ENCODE data around the gene MAST3. TPM values are rescaled to one million over a fixed set of nuclear protein-coding genes. Genes with fewer than 3 reads are reported as not detected.
"Not testable (repeated sequence)": the region's sequence is repeated elsewhere in the genome, so short reads cannot be mapped to it uniquely, and the experiment has no call there.

MAST3 gene
- polyA plus RNA-seq, 1 donor, result 27.9 TPM

- peaks cover 47% of the 10 kb centered on the region for H3K36me3 ChIP-seq (ENCODE audit: control insufficient read depth, insufficient read depth, low read length)
- H3K9me3 ChIP-seq (ENCODE audit: control insufficient read depth, low read depth, low read length), result peaks cover 2% of the 10 kb centered on the region
- H3K4me3 ChIP-seq (ENCODE audit: low read length), result no peak overlapping the region
- no peak for DNase-seq
- H3K27me3 ChIP-seq (ENCODE audit: control insufficient read depth, insufficient read depth, low read length), result no peaks in the 10 kb centered on the region
- peak overlapping the region; percentile 52 for H3K27ac ChIP-seq (ENCODE audit: low read length)
- no CpG with 5 or more reads among the region's 18 CpGs for WGBS (ENCODE audit: insufficient coverage, low lambda C conversion rate)
- H3K4me1 ChIP-seq (ENCODE audit: control insufficient read depth, insufficient read depth, low read length), result peaks cover 39% of the 10 kb centered on the region
These were observed 60.0 kb downstream of the MAST3 start for GRCh38 chr19:18157465-18158063.

GRCh38 chr19:18158467-18158866 lies 60.9 kb downstream of the MAST3 start:
- peaks cover 2% of the 10 kb centered on the region for H3K9me3 ChIP-seq (ENCODE audit: control insufficient read depth, low read depth, low read length)
- peaks cover 39% of the 10 kb centered on the region for H3K4me1 ChIP-seq (ENCODE audit: control insufficient read depth, insufficient read depth, low read length)

GRCh38 chr19:18159059-18159616 lies 61.6 kb downstream of the MAST3 start:
- WGBS (ENCODE audit: insufficient coverage, low lambda C conversion rate), result no CpG with 5 or more reads among the region's 6 CpGs
- DNase-seq, result not testable (repeated sequence)

More at GRCh38 chr19:18158467-18158866, 60.9 kb downstream of the MAST3 start:
- no peak overlapping the region for H3K4me3 ChIP-seq (ENCODE audit: low read length)
- DNase-seq, result no peak
- no peak overlapping the region for H3K27ac ChIP-seq (ENCODE audit: low read length)
- H3K36me3 ChIP-seq (ENCODE audit: control insufficient read depth, insufficient read depth, low read length), result peaks cover 56% of the 10 kb centered on the region
- no CpG with 5 or more reads among the region's 4 CpGs for WGBS (ENCODE audit: insufficient coverage, low lambda C conversion rate)
- no peaks in the 10 kb centered on the region for H3K27me3 ChIP-seq (ENCODE audit: control insufficient read depth, insufficient read depth, low read length)

GRCh38 chr19:18159810-18160209 lies 62.2 kb downstream of the MAST3 start:
- H3K4me3 ChIP-seq (ENCODE audit: low read length), result no peak overlapping the region
- peaks cover 35% of the 10 kb centered on the region for H3K4me1 ChIP-seq (ENCODE audit: control insufficient read depth, insufficient read depth, low read length)
- H3K9me3 ChIP-seq (ENCODE audit: control insufficient read depth, low read depth, low read length), result peaks cover 2% of the 10 kb centered on the region
- no peak overlapping the region for H3K27ac ChIP-seq (ENCODE audit: low read length)
- no peak for DNase-seq
- no CpG with 5 or more reads among the region's 10 CpGs for WGBS (ENCODE audit: insufficient coverage, low lambda C conversion rate)
- H3K36me3 ChIP-seq (ENCODE audit: control insufficient read depth, insufficient read depth, low read length), result peaks cover 63% of the 10 kb centered on the region
- H3K27me3 ChIP-seq (ENCODE audit: control insufficient read depth, insufficient read depth, low read length), result no peaks in the 10 kb centered on the region

More at GRCh38 chr19:18159059-18159616, 61.6 kb downstream of the MAST3 start:
- peaks cover 59% of the 10 kb centered on the region for H3K36me3 ChIP-seq (ENCODE audit: control insufficient read depth, insufficient read depth, low read length)
- H3K4me3 ChIP-seq (ENCODE audit: low read length); H3K27me3 ChIP-seq (ENCODE audit: control insufficient read depth, insufficient read depth, low read length); H3K9me3 ChIP-seq (ENCODE audit: control insufficient read depth, low read depth, low read length); H3K27ac ChIP-seq (ENCODE audit: low read length): not testable (repeated sequence)
- peaks cover 39% of the 10 kb centered on the region for H3K4me1 ChIP-seq (ENCODE audit: control insufficient read depth, insufficient read depth, low read length)

- peaks cover 62% of the 10 kb centered on the region for H3K36me3 ChIP-seq (ENCODE audit: control insufficient read depth, insufficient read depth, low read length)
- no CpG with 5 or more reads among the region's 13 CpGs for WGBS (ENCODE audit: insufficient coverage, low lambda C conversion rate)
- H3K9me3 ChIP-seq (ENCODE audit: control insufficient read depth, low read depth, low read length), result no peaks in the 10 kb centered on the region
- H3K27me3 ChIP-seq (ENCODE audit: control insufficient read depth, insufficient read depth, low read length), result no peaks in the 10 kb centered on the region
- peaks cover 30% of the 10 kb centered on the region for H3K4me1 ChIP-seq (ENCODE audit: control insufficient read depth, insufficient read depth, low read length)
- no peak overlapping the region for H3K4me3 ChIP-seq (ENCODE audit: low read length)
- DNase-seq, result no peak
- H3K27ac ChIP-seq (ENCODE audit: low read length), result no peak overlapping the region
These were observed 63.0 kb downstream of the MAST3 start for GRCh38 chr19:18160493-18160970.

GRCh38 chr19:18160971-18161635 lies 63.5 kb downstream of the MAST3 start:
- Histone ChIP-seq H3K27ac (ENCODE audit: low read length) (no peak overlapping the region), H3K9me3 (ENCODE audit: control insufficient read depth, low read depth, low read length) (no peaks in the 10 kb centered on the region), H3K4me1 (ENCODE audit: control insufficient read depth, insufficient read depth, low read length) (peaks cover 26% of the 10 kb centered on the region), H3K4me3 (ENCODE audit: low read length) (no peak overlapping the region), H3K27me3 (ENCODE audit: control insufficient read depth, insufficient read depth, low read length) (no peaks in the 10 kb centered on the region), H3K36me3 (ENCODE audit: control insufficient read depth, insufficient read depth, low read length) (peaks cover 64% of the 10 kb centered on the region)
- peak; percentile 64 to 79 for DNase-seq
- WGBS (ENCODE audit: insufficient coverage, low lambda C conversion rate), result no CpG with 5 or more reads among the region's 66 CpGs

GRCh38 chr19:18161636-18162002 lies 64.0 kb downstream of the MAST3 start:
- peaks cover 64% of the 10 kb centered on the region for H3K36me3 ChIP-seq (ENCODE audit: control insufficient read depth, insufficient read depth, low read length)
- H3K4me3 ChIP-seq (ENCODE audit: low read length), result no peak overlapping the region
- H3K4me1 ChIP-seq (ENCODE audit: control insufficient read depth, insufficient read depth, low read length), result peaks cover 21% of the 10 kb centered on the region
- H3K27me3 ChIP-seq (ENCODE audit: control insufficient read depth, insufficient read depth, low read length), result no peaks in the 10 kb centered on the region
- H3K9me3 ChIP-seq (ENCODE audit: control insufficient read depth, low read depth, low read length), result no peaks in the 10 kb centered on the region
- WGBS (ENCODE audit: insufficient coverage, low lambda C conversion rate), result no CpG with 5 or more reads among the region's 19 CpGs
- no peak overlapping the region for H3K27ac ChIP-seq (ENCODE audit: low read length)
- DNase-seq, result no peak

- Histone ChIP-seq H3K27me3 (ENCODE audit: control insufficient read depth, insufficient read depth, low read length) (no peaks in the 10 kb centered on the region), H3K27ac (ENCODE audit: low read length) (no peak overlapping the region), H3K4me1 (ENCODE audit: control insufficient read depth, insufficient read depth, low read length) (peaks cover 9% of the 10 kb centered on the region), H3K36me3 (ENCODE audit: control insufficient read depth, insufficient read depth, low read length) (peaks cover 80% of the 10 kb centered on the region), H3K9me3 (ENCODE audit: control insufficient read depth, low read depth, low read length) (peaks cover 5% of the 10 kb centered on the region), H3K4me3 (ENCODE audit: low read length) (no peak overlapping the region)
- no peak for DNase-seq
- WGBS (ENCODE audit: insufficient coverage, low lambda C conversion rate), result no CpG with 5 or more reads among the region's 7 CpGs
These were observed 66.5 kb downstream of the MAST3 start for GRCh38 chr19:18164072-18164471.

- no peak for DNase-seq
- H3K9me3 ChIP-seq (ENCODE audit: control insufficient read depth, low read depth, low read length), result peaks cover 5% of the 10 kb centered on the region
- H3K4me1 ChIP-seq (ENCODE audit: control insufficient read depth, insufficient read depth, low read length), result peaks cover 4% of the 10 kb centered on the region
- H3K36me3 ChIP-seq (ENCODE audit: control insufficient read depth, insufficient read depth, low read length), result peaks cover 79% of the 10 kb centered on the region
- H3K27me3 ChIP-seq (ENCODE audit: control insufficient read depth, insufficient read depth, low read length), result no peaks in the 10 kb centered on the region
- H3K4me3 ChIP-seq (ENCODE audit: low read length), result no peak overlapping the region
- no CpG with 5 or more reads among the region's 15 CpGs for WGBS (ENCODE audit: insufficient coverage, low lambda C conversion rate)
- no peak overlapping the region for H3K27ac ChIP-seq (ENCODE audit: low read length)
These were observed 68.4 kb downstream of the MAST3 start for GRCh38 chr19:18165794-18166544.

GRCh38 chr19:18167011-18167410 lies 69.4 kb downstream of the MAST3 start:
- H3K27ac ChIP-seq (ENCODE audit: low read length), result no peak overlapping the region
- WGBS (ENCODE audit: insufficient coverage, low lambda C conversion rate), result no CpG with 5 or more reads among the region's 21 CpGs
- peaks cover 5% of the 10 kb centered on the region for H3K9me3 ChIP-seq (ENCODE audit: control insufficient read depth, low read depth, low read length)
- no peaks in the 10 kb centered on the region for H3K27me3 ChIP-seq (ENCODE audit: control insufficient read depth, insufficient read depth, low read length)
- no peaks in the 10 kb centered on the region for H3K4me1 ChIP-seq (ENCODE audit: control insufficient read depth, insufficient read depth, low read length)
- no peak overlapping the region for H3K4me3 ChIP-seq (ENCODE audit: low read length)
- DNase-seq, result no peak
- peaks cover 79% of the 10 kb centered on the region for H3K36me3 ChIP-seq (ENCODE audit: control insufficient read depth, insufficient read depth, low read length)
